ENCODE measurements around the gene ADORA2B.

The ADORA2B gene

GRCh38 chr17:15996322-15996721 is 51.4 kb downstream of the ADORA2B start:
- DNase-seq: no peak

- no peak for DNase-seq
Measured at GRCh38 chr17:15998031-15998562, 53.2 kb downstream of the ADORA2B start.

GRCh38 chr17:15999141-15999973 is 54.4 kb downstream of the ADORA2B start, which contains the start of the genes TTC19 and ZSWIM7:
Gene TTC19, plus strand, starts transcription at chr17:15999824. Its CDS starts 25 bp downstream, at chr17:15999849.
Gene ZSWIM7, minus strand, starts transcription at chr17:15999704. Its CDS starts 110 bp downstream, at chr17:15999594.
- DNase-seq: peak; percentile 40 to 97 (median 93)

GRCh38 chr17:15999974-16000827 is 55.3 kb downstream of the ADORA2B start:
- peak in 7 of 14 donors; percentile 39 to 65 (median 45) for DNase-seq

- DNase-seq: no peak
Measured at GRCh38 chr17:16001226-16001897, 56.4 kb downstream of the ADORA2B start.

- no peak for DNase-seq
Measured at GRCh38 chr17:16002708-16003260, 57.9 kb downstream of the ADORA2B start.

GRCh38 chr17:16003841-16004240 is 58.9 kb downstream of the ADORA2B start:
- no peak for DNase-seq

GRCh38 chr17:16005636-16006035 is 60.7 kb downstream of the ADORA2B start:
- no peak for DNase-seq

GRCh38 chr17:16007439-16007838 is 62.5 kb downstream of the ADORA2B start:
- DNase-seq: no peak

GRCh38 chr17:16013943-16014407 is 69.0 kb downstream of the ADORA2B start:
- no peak for DNase-seq

- DNase-seq: no peak
Measured at GRCh38 chr17:16019347-16019746, 74.4 kb downstream of the ADORA2B start.

- no peak for DNase-seq
Measured at GRCh38 chr17:16023881-16024280, 79.0 kb downstream of the ADORA2B start.

GRCh38 chr17:16025202-16025601 is 80.3 kb downstream of the ADORA2B start:
- no peak for DNase-seq

Measured in C1 segment of cervical spinal cord (tissue), 14 donors.